ENCODE measurements around the gene FAM149A. TPM values are rescaled to one million over a fixed set of nuclear protein-coding genes. Genes with fewer than 3 reads are reported as not detected.

Gene FAM149A
- total RNA-seq, 2 donors from 2014 or later: not detected

GRCh38 chr4:186121057-186121456 is 16.6 kb downstream of the FAM149A start:
- no peaks in the 10 kb centered on the region for H3K4me1 Mint-ChIP-seq (ENCODE audit: low read depth in 2 of 2)
- no peak overlapping the region for H3K4me3 Mint-ChIP-seq
- no peaks in the 10 kb centered on the region for H3K36me3 Mint-ChIP-seq
- ATAC-seq (no peak), DNase-seq (ENCODE audit: low spot score) (no peak)
- no peak overlapping the region for H3K27ac Mint-ChIP-seq
- H3K9me3 Mint-ChIP-seq: no peaks in the 10 kb centered on the region
- peaks cover 13 to 27% of the 10 kb centered on the region in 2 donors for H3K27me3 Mint-ChIP-seq

- H3K9me3 Mint-ChIP-seq: no peaks in the 10 kb centered on the region
- no peak overlapping the region for H3K27ac Mint-ChIP-seq
- no peaks in the 10 kb centered on the region for H3K4me1 Mint-ChIP-seq (ENCODE audit: low read depth in 2 of 2)
- H3K27me3 Mint-ChIP-seq: peaks cover 8 to 15% of the 10 kb centered on the region in 2 donors
- no peak overlapping the region for H3K4me3 Mint-ChIP-seq
- DNase-seq (ENCODE audit: low spot score): no peak
- H3K36me3 Mint-ChIP-seq: no peaks in the 10 kb centered on the region
- no peak for ATAC-seq
These were observed 24.3 kb downstream of the FAM149A start for GRCh38 chr4:186128842-186129241.

GRCh38 chr4:186131935-186132334 is 27.4 kb downstream of the FAM149A start:
- ATAC-seq: no peak
- peaks cover 21 to 22% of the 10 kb centered on the region in 2 donors for H3K27me3 Mint-ChIP-seq
- H3K4me1 Mint-ChIP-seq (ENCODE audit: low read depth in 2 of 2): peaks cover 0 to 6% of the 10 kb centered on the region in 2 donors
- H3K36me3 Mint-ChIP-seq: no peaks in the 10 kb centered on the region
- no peaks in the 10 kb centered on the region for H3K9me3 Mint-ChIP-seq
- no peak overlapping the region for H3K27ac Mint-ChIP-seq
- no peak for DNase-seq (ENCODE audit: low spot score)
- H3K4me3 Mint-ChIP-seq: no peak overlapping the region

- H3K27me3 Mint-ChIP-seq: peaks cover 21 to 23% of the 10 kb centered on the region in 2 donors
- ATAC-seq (no peak), DNase-seq (ENCODE audit: low spot score) (no peak)
- no peak overlapping the region for H3K4me3 Mint-ChIP-seq
- H3K36me3 Mint-ChIP-seq: no peaks in the 10 kb centered on the region
- peaks cover 0 to 6% of the 10 kb centered on the region in 2 donors for H3K4me1 Mint-ChIP-seq (ENCODE audit: low read depth in 2 of 2)
- H3K9me3 Mint-ChIP-seq: no peaks in the 10 kb centered on the region
- no peak overlapping the region for H3K27ac Mint-ChIP-seq
These were observed 28.2 kb downstream of the FAM149A start for GRCh38 chr4:186132577-186133242.

GRCh38 chr4:186134257-186134656 is 29.8 kb downstream of the FAM149A start:
- Mint-ChIP-seq H3K36me3 (no peaks in the 10 kb centered on the region), H3K4me3 (peak overlapping the region; percentile 31), H3K27ac (no peak overlapping the region), H3K9me3 (no peaks in the 10 kb centered on the region), H3K4me1 (ENCODE audit: low read depth in 2 of 2) (peaks cover 0 to 6% of the 10 kb centered on the region in 2 donors), H3K27me3 (peaks cover 17 to 23% of the 10 kb centered on the region in 2 donors)
- DNase-seq (ENCODE audit: low spot score) (no peak), ATAC-seq (peak in 1 of 2 donors; percentile 71)

GRCh38 chr4:186134861-186135260 is 30.4 kb downstream of the FAM149A start:
- DNase-seq (ENCODE audit: low spot score) (no peak), ATAC-seq (no peak)
- H3K9me3 Mint-ChIP-seq: no peaks in the 10 kb centered on the region
- H3K36me3 Mint-ChIP-seq: no peaks in the 10 kb centered on the region
- no peak overlapping the region for H3K27ac Mint-ChIP-seq
- H3K27me3 Mint-ChIP-seq: peaks cover 13 to 23% of the 10 kb centered on the region in 2 donors
- peaks cover 0 to 6% of the 10 kb centered on the region in 2 donors for H3K4me1 Mint-ChIP-seq (ENCODE audit: low read depth in 2 of 2)
- H3K4me3 Mint-ChIP-seq: no peak overlapping the region

- Mint-ChIP-seq H3K27me3 (peaks cover 18 to 26% of the 10 kb centered on the region in 2 donors), H3K36me3 (no peaks in the 10 kb centered on the region), H3K4me1 (ENCODE audit: low read depth in 2 of 2) (peaks cover 0 to 6% of the 10 kb centered on the region in 2 donors), H3K4me3 (no peak overlapping the region), H3K9me3 (no peaks in the 10 kb centered on the region), H3K27ac (no peak overlapping the region)
- DNase-seq (ENCODE audit: low spot score) (no peak), ATAC-seq (no peak)
These were observed 32.8 kb downstream of the FAM149A start for GRCh38 chr4:186137196-186137794.

- ATAC-seq (peak; percentile 44 to 56), DNase-seq (ENCODE audit: low spot score) (no peak)
- H3K9me3 Mint-ChIP-seq: no peaks in the 10 kb centered on the region
- no peaks in the 10 kb centered on the region for H3K4me1 Mint-ChIP-seq (ENCODE audit: low read depth in 2 of 2)
- H3K4me3 Mint-ChIP-seq: no peak overlapping the region
- no peak overlapping the region for H3K27ac Mint-ChIP-seq
- peaks cover 26 to 32% of the 10 kb centered on the region in 2 donors for H3K27me3 Mint-ChIP-seq
- no peaks in the 10 kb centered on the region for H3K36me3 Mint-ChIP-seq
These were observed 39.9 kb downstream of the FAM149A start for GRCh38 chr4:186144198-186144945.

GRCh38 chr4:186144946-186145569 is 40.6 kb downstream of the FAM149A start:
- Mint-ChIP-seq H3K36me3 (no peaks in the 10 kb centered on the region), H3K9me3 (no peaks in the 10 kb centered on the region), H3K27ac (no peak overlapping the region), H3K4me3 (peak overlapping the region; percentile 41), H3K27me3 (peaks cover 25 to 32% of the 10 kb centered on the region in 2 donors), H3K4me1 (ENCODE audit: low read depth in 2 of 2) (no peaks in the 10 kb centered on the region)
- ATAC-seq: peak; percentile 13 to 34
- DNase-seq (ENCODE audit: low spot score): no peak

GRCh38 chr4:186146458-186146857 is 42.0 kb downstream of the FAM149A start:
- DNase-seq (ENCODE audit: low spot score): no peak
- no peaks in the 10 kb centered on the region for H3K4me1 Mint-ChIP-seq (ENCODE audit: low read depth in 2 of 2)
- H3K27me3 Mint-ChIP-seq: peaks cover 24 to 32% of the 10 kb centered on the region in 2 donors
- H3K36me3 Mint-ChIP-seq: no peaks in the 10 kb centered on the region
- H3K9me3 Mint-ChIP-seq: no peaks in the 10 kb centered on the region
- no peak overlapping the region for H3K27ac Mint-ChIP-seq
- no peak overlapping the region for H3K4me3 Mint-ChIP-seq
- no peak for ATAC-seq

- DNase-seq (ENCODE audit: low spot score): no peak
- Mint-ChIP-seq H3K27me3 (peaks cover 21 to 30% of the 10 kb centered on the region in 2 donors), H3K4me1 (ENCODE audit: low read depth in 2 of 2) (no peaks in the 10 kb centered on the region), H3K4me3 (no peak overlapping the region), H3K27ac (no peak overlapping the region), H3K9me3 (no peaks in the 10 kb centered on the region), H3K36me3 (no peaks in the 10 kb centered on the region)
- no peak for ATAC-seq
These were observed 44.0 kb downstream of the FAM149A start for GRCh38 chr4:186148336-186148975.

GRCh38 chr4:186149872-186150271 is 45.4 kb downstream of the FAM149A start:
- H3K4me3 Mint-ChIP-seq: no peak overlapping the region
- no peak overlapping the region for H3K27ac Mint-ChIP-seq
- peaks cover 26 to 27% of the 10 kb centered on the region in 2 donors for H3K27me3 Mint-ChIP-seq
- no peak for DNase-seq (ENCODE audit: low spot score)
- no peaks in the 10 kb centered on the region for H3K9me3 Mint-ChIP-seq
- no peaks in the 10 kb centered on the region for H3K4me1 Mint-ChIP-seq (ENCODE audit: low read depth in 2 of 2)
- no peak for ATAC-seq
- H3K36me3 Mint-ChIP-seq: no peaks in the 10 kb centered on the region

- H3K4me1 Mint-ChIP-seq (ENCODE audit: low read depth in 2 of 2): no peaks in the 10 kb centered on the region
- H3K27me3 Mint-ChIP-seq: peaks cover 18 to 25% of the 10 kb centered on the region in 2 donors
- H3K4me3 Mint-ChIP-seq: no peak overlapping the region
- H3K9me3 Mint-ChIP-seq: no peaks in the 10 kb centered on the region
- no peaks in the 10 kb centered on the region for H3K36me3 Mint-ChIP-seq
- DNase-seq (ENCODE audit: low spot score) (no peak), ATAC-seq (no peak)
- no peak overlapping the region for H3K27ac Mint-ChIP-seq
These were observed 46.4 kb downstream of the FAM149A start for GRCh38 chr4:186150926-186151325.
